SKM-1 (cell line): ENCODE measurements around the gene ACSL6.

Source experiments
- DNase-seq: peaks from one replicate; lab custom pipeline; 2025; ENCODE audit not compliant: unreplicated experiment; lab: John Stamatoyannopoulos, UW

Gene ACSL6

DNA sequence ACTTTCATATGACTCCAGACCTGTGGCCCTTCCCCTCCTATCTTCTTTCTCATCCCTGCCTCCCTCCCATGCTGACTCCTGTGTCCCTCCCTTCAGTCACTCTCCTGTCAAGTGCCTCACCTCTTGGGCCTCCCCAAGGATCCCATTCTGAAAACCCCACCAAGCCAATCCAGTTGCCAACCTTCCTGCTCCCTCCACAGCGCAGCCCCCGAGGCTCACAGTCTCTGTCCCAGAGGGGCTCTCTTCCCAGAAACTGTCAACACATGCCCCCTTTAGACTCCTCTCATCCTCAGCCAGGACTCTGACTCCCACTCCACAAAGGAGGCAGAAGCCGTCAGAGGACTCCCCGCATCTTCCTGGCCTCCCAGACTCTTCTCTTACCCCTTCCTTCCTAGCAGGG is 30.8 kb downstream of the ACSL6 start:
- no peak for DNase-seq

DNA sequence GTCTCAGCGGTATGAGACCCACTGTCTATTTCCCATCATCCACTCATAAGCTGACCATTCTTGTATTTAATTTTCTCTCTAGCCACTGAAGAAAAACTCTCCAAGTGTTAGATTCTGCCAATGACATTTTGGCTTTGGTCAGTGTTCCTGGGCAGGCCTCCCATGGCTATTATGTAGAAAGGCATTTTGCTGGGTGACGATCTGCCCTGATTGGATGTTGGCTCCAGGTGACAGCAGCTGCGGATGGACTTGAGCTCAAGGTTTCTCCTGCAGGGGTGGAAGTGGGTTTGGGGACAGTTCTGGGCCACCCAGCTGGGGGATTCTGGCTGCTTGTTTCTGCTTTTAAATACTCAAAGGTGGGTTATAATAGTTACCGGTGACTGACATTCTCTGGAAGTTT is 31.6 kb downstream of the ACSL6 start:
- no peak for DNase-seq

DNA sequence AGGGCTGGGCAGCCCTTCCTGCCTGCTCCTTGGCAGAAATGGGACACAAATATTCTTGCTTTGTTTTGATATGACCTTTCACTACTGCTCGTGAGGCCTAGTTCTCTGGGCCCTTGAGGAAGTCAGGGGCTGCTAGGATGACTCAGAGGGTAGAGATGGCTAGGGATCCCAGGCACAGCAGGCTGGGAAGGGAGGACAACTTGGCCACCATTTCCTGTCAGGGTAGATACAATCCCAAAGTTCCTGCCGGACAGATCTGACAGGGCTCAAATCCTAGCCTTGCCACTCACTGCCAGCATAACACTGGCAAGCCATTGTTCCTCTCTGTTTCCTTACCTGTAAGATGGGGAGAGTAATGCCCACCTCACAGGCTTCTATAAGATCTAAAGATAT is 34.2 kb downstream of the ACSL6 start:
- no peak for DNase-seq

DNA sequence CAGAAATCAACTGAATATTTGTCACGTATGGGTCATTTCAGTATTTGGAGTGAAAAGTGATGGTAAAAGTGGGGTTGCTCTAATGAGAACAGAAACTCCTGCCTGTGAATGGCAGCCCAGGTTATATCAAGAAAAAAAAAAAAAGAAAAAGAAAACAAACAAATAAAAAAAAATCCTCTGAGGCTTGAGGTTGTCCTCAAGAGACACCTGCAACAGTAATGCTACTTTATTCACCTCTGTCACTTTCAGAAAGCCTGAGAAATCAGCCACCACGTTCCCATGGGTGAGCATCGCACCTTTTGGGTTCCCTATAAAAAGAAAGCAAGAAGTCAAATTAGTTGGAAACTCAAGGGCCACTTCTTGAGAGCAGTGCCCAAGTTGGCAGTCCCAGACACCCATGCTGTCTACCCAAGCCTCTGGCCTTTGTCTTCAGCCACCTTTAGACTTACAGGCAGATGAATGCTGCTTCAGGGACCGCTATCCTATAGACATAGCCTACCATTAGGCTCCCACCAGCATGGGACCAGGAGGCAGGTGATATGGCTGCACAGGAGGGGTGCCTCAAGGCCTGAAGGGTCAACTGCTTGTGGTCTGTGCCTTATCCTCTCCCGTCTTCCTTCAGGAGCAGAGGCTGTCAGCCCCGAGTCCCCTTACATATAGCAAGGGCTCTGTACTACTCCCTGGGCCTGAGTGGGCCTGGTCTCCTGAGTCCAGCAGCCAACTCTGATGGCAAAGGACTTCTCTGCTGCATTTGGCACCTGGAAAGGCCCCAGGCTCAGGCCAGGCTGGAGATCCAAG is 34.8 kb downstream of the ACSL6 start:
- no peak for DNase-seq

DNA sequence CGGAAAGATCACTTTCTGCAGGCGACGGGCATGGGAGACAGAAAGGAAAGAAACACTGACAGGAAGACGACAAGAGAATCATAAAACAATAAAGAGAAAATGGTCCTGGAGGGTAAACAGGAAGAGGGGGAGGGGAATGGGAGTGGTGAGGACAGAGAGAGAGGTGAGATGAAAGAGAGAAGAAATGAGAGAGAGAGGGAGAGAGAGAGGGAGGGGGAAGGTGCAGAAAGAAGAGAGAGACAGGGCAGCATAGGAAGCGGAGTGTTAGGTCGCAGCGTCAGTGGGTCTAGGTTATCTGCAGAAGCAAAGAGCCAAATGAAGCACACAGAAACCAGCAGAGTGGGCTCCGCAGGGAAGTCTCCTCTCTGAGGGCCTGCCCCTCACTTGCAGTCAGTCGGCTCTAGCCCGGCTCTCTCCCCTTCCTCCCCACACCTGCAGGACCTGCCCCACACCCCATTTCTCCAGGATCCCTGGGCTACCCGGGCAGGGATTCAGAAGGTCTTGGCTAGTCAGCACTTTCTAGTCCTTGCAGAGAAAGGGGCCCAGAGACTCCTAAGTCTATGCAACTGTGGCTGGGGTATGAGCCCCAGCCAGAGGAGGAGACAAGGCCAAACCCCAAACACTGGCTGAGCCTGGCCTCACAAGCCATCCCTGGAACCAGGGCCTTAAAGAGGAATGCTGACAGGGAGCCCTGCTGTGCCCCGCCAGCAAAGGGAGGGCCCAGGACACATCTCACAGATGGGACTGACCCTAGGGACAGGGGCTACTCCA is 36.3 kb downstream of the ACSL6 start:
- no peak for DNase-seq

DNA sequence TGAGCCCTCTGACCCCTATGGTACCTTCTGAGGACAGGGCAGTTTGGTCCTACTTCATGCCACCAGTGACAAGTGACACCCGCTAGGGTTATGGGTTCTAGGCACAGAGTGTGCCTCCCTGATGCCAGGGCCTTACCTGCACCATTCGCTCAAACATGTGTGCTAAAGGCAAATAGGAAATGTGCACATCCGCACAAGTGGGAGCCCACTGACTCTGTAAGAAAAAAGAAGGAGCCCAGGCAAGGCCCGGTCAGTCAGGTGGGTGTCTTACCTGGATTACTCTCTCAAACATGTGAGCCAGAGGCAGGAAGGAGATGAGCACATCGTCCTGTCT is 36.9 kb downstream of the ACSL6 start:
- no peak for DNase-seq

DNA sequence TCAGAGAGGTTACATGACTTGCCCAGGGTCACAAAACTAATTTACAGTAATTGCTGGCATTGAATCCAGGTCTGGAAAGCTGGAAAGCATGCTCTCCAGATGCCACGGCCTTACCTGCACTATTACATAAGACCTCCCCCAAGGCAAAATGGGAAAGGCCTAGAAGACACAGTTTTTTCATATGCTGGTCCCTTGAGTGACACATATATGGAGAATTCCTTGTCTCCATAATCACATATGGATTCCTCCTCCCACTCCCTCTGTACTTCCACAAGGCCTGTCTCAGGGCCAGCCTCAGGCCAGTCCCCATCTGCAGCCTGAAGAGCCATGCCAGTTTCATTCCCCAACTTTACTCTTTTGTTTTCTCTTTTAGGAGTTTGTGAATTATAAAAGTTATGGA is 37.4 kb downstream of the ACSL6 start:
- DNase-seq: no peak

DNA sequence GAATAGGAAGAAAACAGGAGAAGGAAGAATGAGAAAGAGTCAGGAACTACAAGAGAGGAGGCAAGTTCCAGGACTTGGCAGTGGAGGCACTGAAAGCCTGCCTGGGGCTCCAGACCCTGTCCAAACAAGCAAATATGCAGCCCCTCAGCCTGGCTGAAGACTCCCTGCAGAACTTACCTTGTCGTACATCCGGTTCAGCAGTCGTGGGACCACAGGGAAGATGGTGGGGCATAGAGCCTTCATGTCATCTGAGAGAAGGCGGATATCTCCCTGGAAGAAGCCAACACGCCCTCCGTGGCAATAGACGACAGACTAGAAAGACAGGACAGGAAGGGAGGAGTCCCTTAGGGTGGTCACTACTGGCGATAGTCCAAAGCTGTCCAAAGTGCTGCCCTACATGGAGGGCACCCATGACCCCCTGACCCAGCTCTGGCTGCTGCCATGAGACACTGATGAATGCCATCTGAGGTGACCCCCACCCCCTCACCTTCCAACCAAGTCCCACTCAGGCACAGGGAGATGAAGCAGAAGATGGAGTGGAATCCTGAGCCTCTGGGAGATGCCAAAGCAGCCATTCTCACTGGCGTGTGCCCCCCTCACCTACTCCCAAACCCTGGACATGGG is 38.3 kb downstream of the ACSL6 start:
- no peak for DNase-seq

DNA sequence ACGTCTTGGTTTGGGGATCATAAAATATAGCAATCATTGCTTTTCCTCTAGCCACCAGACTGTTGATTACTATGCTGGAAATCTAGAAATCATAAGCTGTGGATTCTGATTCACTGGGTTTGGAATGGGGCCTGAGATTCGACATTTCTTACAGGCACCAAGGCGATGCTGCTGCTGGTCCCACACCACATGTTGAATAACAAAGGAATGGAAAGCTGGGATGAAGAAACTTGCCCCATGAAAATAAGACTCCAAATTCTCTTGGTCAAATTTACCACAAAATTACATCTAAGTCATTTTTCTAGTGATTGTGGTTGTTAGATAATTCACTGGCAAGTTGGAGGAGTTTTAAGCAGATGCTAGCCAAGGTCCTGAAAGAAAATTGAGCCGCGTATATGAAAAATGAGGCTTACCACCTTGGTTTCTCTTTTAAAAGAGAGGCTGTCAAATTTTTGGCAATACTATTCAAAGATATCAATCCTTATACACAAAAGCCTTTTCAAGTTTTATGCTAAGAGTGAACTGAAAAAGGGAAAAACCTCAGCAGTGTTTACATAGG is 43.0 kb downstream of the ACSL6 start:
- DNase-seq: no peak

DNA sequence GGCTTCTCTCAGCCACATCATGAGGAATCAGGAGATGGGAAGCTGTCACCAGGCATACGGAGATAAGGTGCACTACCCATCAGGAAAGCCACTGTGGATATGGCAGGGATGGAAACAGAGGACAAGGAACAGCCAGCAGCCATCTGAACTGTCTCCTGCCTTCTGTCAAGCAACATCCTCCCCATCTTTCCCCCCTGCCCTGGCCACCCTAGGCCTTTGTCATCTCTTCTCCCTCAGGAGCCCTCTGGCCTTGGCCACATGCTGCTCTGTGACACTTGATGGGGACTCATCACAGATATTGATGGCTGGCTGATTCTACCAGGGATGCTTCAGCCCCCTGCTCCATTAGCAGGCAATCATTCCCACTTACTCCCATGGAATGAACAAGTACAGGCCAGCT is 44.9 kb downstream of the ACSL6 start:
- no peak for DNase-seq

DNA sequence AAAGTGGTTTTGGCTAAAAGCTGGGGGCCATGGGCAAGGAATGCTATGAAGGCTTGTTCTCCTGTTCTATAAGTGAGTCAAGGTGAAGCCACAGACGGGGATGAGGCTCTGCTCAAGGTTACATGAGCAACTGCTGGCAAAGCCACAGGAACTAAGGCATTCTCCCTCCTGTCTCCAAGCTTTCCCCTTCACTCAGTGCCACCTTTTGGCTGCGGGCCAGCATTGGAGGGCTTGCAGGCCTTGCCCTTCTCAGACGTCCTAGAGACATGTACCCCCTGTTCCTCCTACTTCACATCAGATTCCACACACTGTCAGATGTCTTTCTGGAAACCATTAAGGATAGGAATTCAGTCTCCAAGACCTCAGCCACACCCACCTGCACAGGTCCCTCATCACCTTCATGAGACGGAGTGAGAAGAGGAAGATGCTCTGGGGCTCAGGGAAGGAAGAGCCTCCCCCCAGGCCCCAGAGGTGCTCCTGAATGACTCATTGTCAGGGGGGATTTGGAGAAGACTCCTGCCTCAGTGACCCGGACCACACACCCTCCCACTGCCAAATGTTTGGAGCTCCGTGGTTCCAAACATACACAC is 45.5 kb downstream of the ACSL6 start:
- DNase-seq: no peak

DNA sequence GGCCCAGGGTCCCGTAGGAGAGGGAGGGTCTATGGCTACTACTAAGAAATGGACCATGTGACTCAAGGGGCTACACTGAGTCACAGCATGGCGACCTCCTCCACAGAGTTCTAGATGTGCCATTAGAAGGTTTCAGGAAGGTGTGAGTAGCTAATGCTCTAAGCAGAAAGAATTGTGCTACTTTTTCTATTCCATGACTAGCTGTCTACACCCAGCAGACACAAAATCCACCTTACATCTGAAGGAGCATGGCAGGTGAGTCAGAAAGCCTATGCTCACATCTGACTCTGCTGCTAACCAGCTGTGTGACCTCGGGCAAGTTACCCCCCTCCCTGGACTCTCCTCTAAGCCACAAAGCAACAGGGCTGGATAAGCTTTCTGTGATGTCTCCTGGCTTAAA is 51.6 kb downstream of the ACSL6 start:
- DNase-seq: no peak

DNA sequence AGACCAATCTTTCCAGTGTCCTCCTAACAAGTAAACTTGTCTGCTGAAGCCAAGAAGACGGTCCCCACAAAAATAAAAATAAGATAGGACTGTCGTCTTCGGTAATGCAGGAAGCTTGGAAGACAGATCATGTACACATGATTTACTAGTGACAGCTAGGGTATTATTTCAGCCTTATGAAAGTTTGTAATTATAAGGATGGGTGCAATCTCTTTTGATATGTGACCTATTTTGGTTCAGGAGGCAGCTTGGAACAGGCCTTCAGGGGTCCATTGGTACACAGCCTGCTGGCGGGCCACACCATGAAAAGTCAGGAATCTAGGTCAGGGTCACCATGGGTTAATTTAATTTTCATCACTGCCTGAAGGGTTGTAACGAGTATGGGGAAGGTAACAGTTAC is 52.3 kb downstream of the ACSL6 start:
- DNase-seq: no peak

DNA sequence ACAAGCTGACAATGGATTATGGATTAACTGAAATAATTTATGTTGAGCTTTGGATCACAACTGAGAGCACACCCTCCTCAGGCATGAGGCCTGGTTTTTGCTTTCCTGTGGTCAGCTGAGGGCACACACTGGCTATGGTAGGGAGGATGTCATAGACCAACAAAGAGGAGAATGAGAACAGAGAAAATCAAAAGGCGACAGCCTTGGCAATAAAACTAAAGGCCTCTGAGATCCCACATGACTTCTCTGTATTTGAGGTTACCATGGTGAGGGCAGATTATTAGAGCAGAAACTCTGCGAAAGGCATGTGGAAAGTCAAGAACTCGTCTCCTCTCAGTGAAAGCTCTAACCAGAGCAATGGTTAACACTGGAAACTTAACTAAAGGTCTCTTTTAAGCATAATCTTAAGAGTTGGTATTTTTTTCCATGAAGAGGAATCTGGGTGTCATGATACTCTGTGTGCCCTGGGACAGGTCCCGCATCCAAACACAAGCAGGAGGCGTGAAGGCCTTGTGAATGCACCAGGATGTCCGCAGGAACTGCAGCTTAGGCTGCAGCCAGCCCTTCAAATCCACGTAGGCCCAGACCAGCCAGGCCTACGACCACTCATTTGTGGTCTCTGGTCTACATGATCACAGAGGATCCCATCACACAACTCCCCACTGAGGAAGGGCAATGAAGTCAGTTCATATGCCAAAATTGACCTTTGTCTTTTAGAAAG is 53.6 kb downstream of the ACSL6 start:
- no peak for DNase-seq

DNA sequence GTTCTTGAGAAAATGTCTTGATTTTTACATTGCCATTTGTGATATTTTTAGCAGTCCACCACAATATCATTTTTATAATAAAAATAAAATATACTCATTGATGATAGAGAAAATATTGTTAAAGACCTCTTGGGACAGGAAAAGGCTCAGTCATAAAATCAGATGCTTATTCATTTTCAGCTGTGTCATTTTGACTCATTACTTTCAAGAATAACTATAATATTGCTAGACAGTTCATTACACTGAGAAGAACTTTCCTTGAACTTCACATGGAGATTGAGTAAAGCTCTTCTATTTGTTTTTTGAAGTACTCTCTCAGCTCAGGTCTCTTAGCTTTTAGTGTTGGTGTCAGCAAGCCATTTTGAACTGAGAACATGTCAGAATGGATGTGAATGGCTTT is 57.5 kb downstream of the ACSL6 start:
- DNase-seq: no peak

DNA sequence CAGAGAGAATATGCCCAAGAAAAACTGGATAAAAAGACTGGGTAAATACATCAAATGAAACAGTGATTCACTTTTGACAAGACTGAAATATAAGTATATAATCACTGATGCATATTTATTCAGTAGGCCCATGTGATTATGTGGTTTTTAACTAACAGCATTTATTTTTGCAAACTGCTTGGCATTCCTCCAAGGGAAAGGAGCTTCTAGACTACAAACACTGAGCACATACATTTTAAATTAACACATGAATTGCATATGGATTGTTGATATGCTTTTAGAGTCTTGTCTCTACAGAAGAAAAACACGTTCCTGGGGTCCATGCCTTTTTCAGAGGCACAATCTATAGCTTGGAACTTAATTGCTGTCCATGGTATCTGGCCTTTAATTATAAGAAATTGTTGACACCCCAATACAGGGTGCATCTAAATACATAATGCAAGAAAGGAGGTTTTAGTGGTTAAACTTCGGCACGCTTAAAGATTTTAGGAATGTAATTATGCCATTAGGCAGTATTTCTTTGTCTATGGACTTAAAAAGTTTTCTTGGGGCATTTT is 59.1 kb downstream of the ACSL6 start:
- DNase-seq: no peak

DNA sequence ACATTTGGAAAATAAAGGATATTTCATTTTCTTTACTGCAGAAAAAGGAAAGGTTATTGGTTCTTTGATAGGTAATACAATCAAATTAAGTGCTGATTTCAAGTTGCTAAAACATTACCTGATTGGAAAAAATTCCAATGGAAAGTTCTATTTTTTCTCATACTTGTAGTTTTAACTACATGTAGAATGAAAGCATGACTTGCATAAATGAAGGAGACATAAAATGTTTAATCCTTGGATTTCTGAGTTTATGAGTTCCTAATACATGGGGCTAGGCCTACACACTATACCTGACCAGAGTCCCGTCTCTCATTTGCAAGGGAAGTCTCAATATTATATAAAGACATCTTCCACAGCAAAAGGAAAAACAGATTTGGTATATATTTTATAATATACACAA is 60.8 kb downstream of the ACSL6 start:
- DNase-seq: no peak

DNA sequence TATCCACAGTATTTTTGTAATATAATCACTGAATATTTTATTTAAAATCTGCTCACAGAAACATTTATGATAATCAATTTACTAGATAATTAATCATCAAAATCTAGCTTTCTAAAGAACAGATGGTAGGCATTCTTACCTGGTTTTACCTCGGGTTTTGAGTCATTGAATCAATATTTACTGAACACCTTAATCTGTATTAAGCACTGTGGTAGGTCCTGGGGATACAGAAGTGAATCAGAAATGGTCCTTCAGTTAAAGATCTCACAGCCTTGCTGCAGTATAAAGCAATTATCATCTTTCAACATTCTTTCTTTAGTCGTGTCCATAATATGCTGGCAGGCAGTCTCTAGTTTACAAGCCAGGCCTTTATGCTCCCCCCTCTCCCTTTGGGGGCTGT is 64.0 kb downstream of the ACSL6 start:
- no peak for DNase-seq

DNA sequence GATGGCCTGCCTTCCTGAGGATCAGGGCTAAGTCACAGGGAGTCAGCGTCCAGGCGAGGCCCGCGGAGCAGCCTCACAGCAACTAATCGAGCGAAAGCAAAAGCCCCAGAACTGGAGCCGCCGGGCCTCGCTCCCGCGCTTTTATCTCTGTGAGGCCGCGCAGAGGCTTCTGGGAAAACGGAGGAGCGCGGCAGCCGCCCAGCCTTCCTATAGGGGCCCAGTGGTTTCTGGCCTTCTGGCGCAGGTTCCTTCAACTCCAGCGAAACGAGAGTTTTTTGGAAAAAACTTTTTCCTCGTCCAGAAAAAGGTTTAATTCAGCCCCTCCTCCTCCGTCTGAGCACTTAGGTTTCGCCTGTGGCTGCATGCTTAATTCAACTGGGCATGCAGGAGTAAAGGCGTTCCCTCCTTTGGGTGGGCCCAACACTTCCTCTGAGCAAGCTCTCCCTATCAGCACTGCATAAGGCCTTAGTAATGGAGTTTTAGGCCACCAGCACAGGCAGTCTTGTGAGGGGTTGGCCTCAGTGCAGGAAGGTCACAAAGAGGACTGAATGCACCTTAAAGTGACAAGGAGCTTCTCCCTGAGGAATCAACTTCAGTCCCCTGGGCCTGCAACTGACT is 65.8 kb downstream of the ACSL6 start, which contains the start of gene MEIKIN:
Gene MEIKIN, minus strand, starts transcription at position 113 of the 618 bp plus-strand sequence. CDS start 158 bp downstream, outside the sequence.
- DNase-seq: no peak
